HepG2 (cell line): ENCODE data around the gene CAPN8. TPM values are rescaled to one million over a fixed set of nuclear protein-coding genes. Genes with fewer than 3 reads are reported as not detected.

ENCODE experiments used
- ATAC-seq: fragments of 200-7000 bp; cut with Tn5 transposase; 3 replicates; pipeline ENCODE4 v1.9.1; 2020; ENCODE audit warnings: mild to moderate bottlenecking, moderate library complexity
- BruUV-seq: library from RNA; stranded (reverse); fragments of 400-500 nt; replicated peaks from 2 replicates; lab custom pipeline; 2021; lab: Mats Ljungman, UMichigan
- CTCF ChIA-PET: fragments of 300-600 bp; formaldehyde crosslinking; extraction: SDS; loops from one replicate; lab custom pipeline; 2021; ENCODE audit warnings: low total read pairs, inconsistent platforms, low intra/inter-chr PET ratio; lab: Yijun Ruan, JAX
- POLR2A ChIA-PET: fragments of 350-600 bp; sonication (Branson Sonifier 250); formaldehyde crosslinking; loops from one replicate; lab custom pipeline; 2020; ENCODE audit warnings: antibody characterized with exemption, inconsistent platforms; lab: Yijun Ruan, JAX
- DNase-seq: peaks from one replicate; pipeline ENCODE4 v3.0.0-alpha.2; 2015; ENCODE audit warnings: low spot score
- FAIRE-seq: peaks from 3 replicates; lab custom pipeline; 2011; peaks lifted over from hg19 to GRCh38; lab: Jason Lieb, UNC
- H2AFZ ChIP-seq: one replicate; pipeline ENCODE4 v1.6.1; 2011; ENCODE audit warnings: low read length, inconsistent platforms
- H3K27ac ChIP-seq: fragments of 300-600 bp; 3 replicates; pipeline ENCODE4 v1.8.0; 2011; ENCODE audit warnings: mixed run types, mild to moderate bottlenecking, mixed read lengths, low read length, inconsistent platforms; ENCODE audit not compliant: insufficient read depth; ENCODE audit errors: extremely low read length
- H3K27me3 ChIP-seq, 2 experiments: fragments of 200-600 bp in 1 of 2; 2 replicates in 1 of 2; 3 replicates in 1 of 2; pipeline versions ENCODE4 v1.6.0 to v1.8.0; 2011; ENCODE audit warnings: low read length in 2 of 2, mild to moderate bottlenecking in 2 of 2, moderate library complexity in 2 of 2, inconsistent platforms in 1 of 2; ENCODE audit not compliant: insufficient read depth in 2 of 2, control insufficient read depth in 1 of 2
- H3K36me3 ChIP-seq, 2 experiments: fragments of 200-600 bp in 1 of 2; replicated peaks in 1 of 2; 2 replicates in 1 of 2; 3 replicates in 1 of 2; pipeline versions ENCODE4 v1.5.1 to v1.8.0; 2011; ENCODE audit warnings: low read length in 2 of 2, inconsistent platforms in 1 of 2; ENCODE audit not compliant: insufficient read depth in 2 of 2, control insufficient read depth in 1 of 2
- H3K4me1 ChIP-seq: 2 replicates; pipeline ENCODE4 v1.5.1; 2012; ENCODE audit warnings: low read length, inconsistent platforms; ENCODE audit not compliant: insufficient read depth
- H3K4me2 ChIP-seq: 2 replicates; pipeline ENCODE4 v1.6.0; 2011; ENCODE audit warnings: low read depth, low read length, inconsistent platforms
- H3K4me3 ChIP-seq, 3 experiments: fragments of 200-600 bp in 1 of 3; sonication (generic), shearing (Covaris generic) in 1 of 3; replicated peaks in 1 of 3; 2 replicates each; pipeline ENCODE4 v1.5.1; 2011 to 2016; ENCODE audit warnings: low read length in 3 of 3, inconsistent platforms in 2 of 3, low read depth in 2 of 3, mild to moderate bottlenecking in 2 of 3, control low read depth in 1 of 3, mixed read lengths in 1 of 3; ENCODE audit not compliant: insufficient read depth in 1 of 3
- H3K79me2 ChIP-seq: one replicate; pipeline ENCODE4 v1.6.1; 2011; ENCODE audit warnings: low read length, inconsistent platforms; ENCODE audit not compliant: insufficient read depth
- H3K9ac ChIP-seq: 2 replicates; pipeline ENCODE4 v1.6.0; 2011; ENCODE audit warnings: mild to moderate bottlenecking, low read depth, low read length, inconsistent platforms; ENCODE audit not compliant: insufficient read depth
- H3K9me3 ChIP-seq: 2 replicates; pipeline ENCODE4 v1.5.1; 2012; ENCODE audit warnings: mild to moderate bottlenecking, low read length
- H4K20me1 ChIP-seq: 2 replicates; pipeline ENCODE4 v1.6.0; 2011; ENCODE audit warnings: inconsistent platforms, mild to moderate bottlenecking, low read length, moderate library complexity; ENCODE audit not compliant: insufficient read depth
- ATF2 ChIP-seq: sonication (generic); formaldehyde crosslinking; IDR thresholded peaks from 2 replicates; pipeline ENCODE4 v1.4.0; 2020; ENCODE audit warnings: missing genetic modification reagents
- BHLHE40 ChIP-seq: IDR thresholded peaks from 2 replicates; pipeline ENCODE4 v1.6.1; 2011; ENCODE audit warnings: low read length, improper control_type of control experiment
- CHCHD3 ChIP-seq: sonication (generic); formaldehyde crosslinking; IDR thresholded peaks from 2 replicates; pipeline ENCODE4 v1.8.0; 2022; ENCODE audit warnings: mild to moderate bottlenecking, missing genetic modification reagents, moderate library complexity
- E2F5 ChIP-seq: sonication (generic); formaldehyde crosslinking; conservative IDR thresholded peaks from 2 replicates; pipeline ENCODE4 v1.4.0; 2020; ENCODE audit warnings: missing genetic modification reagents
- ETV5 ChIP-seq: IDR thresholded peaks from 2 replicates; pipeline ENCODE4 v1.6.1; 2018; ENCODE audit warnings: missing biosample characterization, missing genetic modification reagents, inconsistent platforms, borderline replicate concordance
- GTF2F1 ChIP-seq: fragments of 150-350 bp; IDR thresholded peaks from 2 replicates; pipeline ENCODE4 v1.6.1; 2014; ENCODE audit warnings: low read length
- KLF12 ChIP-seq: sonication (generic); formaldehyde crosslinking; IDR thresholded peaks from 2 replicates; pipeline ENCODE4 v1.4.0; 2020; ENCODE audit warnings: missing genetic modification reagents, borderline replicate concordance
- MIER2 ChIP-seq: IDR thresholded peaks from 2 replicates; pipeline ENCODE4 v1.6.1; 2016; ENCODE audit warnings: missing biosample characterization, missing genetic modification reagents
- NFYB ChIP-seq: sonication (generic); formaldehyde crosslinking; IDR thresholded peaks from 2 replicates; pipeline ENCODE4 v1.4.0; 2020; ENCODE audit warnings: missing genetic modification reagents
- PPARG ChIP-seq: conservative IDR thresholded peaks from 2 replicates; pipeline ENCODE4 v1.6.1; 2016; ENCODE audit warnings: missing biosample characterization, missing genetic modification reagents
- RCOR2 ChIP-seq: IDR thresholded peaks from 2 replicates; pipeline ENCODE4 v1.6.1; 2016; ENCODE audit warnings: missing biosample characterization, missing genetic modification reagents
- ZFP82 ChIP-seq: sonication (generic); formaldehyde crosslinking; IDR thresholded peaks from 2 replicates; pipeline ENCODE4 v1.5.1; 2020; ENCODE audit warnings: mild to moderate bottlenecking, missing genetic modification reagents, borderline replicate concordance
- ZHX1 ChIP-seq: sonication (generic); formaldehyde crosslinking; IDR thresholded peaks from 2 replicates; pipeline ENCODE4 v1.8.1; 2022; ENCODE audit warnings: low read depth, mild to moderate bottlenecking, missing genetic modification reagents
- ZNF18 ChIP-seq: sonication (generic); formaldehyde crosslinking; IDR thresholded peaks from 2 replicates; pipeline ENCODE4 v1.8.0; 2022; ENCODE audit warnings: mild to moderate bottlenecking, missing genetic modification reagents; ENCODE audit not compliant: insufficient replicate concordance
- ZNF335 ChIP-seq: sonication (generic); formaldehyde crosslinking; IDR thresholded peaks from 2 replicates; pipeline ENCODE4 v1.4.0; 2020; ENCODE audit warnings: missing genetic modification reagents
- ZNF431 ChIP-seq: sonication (generic); formaldehyde crosslinking; IDR thresholded peaks from 2 replicates; pipeline ENCODE4 v1.9.0; 2022; ENCODE audit warnings: missing genetic modification reagents, low read depth, mild to moderate bottlenecking, borderline replicate concordance
- ZNF720 ChIP-seq: sonication (generic); formaldehyde crosslinking; IDR thresholded peaks from 2 replicates; pipeline ENCODE4 v1.4.0; 2020; ENCODE audit warnings: missing genetic modification reagents
- ZNF780A ChIP-seq: sonication (generic); formaldehyde crosslinking; IDR thresholded peaks from 2 replicates; pipeline ENCODE4 v1.8.0; 2022; ENCODE audit warnings: mild to moderate bottlenecking, missing genetic modification reagents, moderate library complexity
- WGBS: methylation state at CpG from one replicate; pipeline ENCODE4 v1.1.6; 2017; ENCODE audit warnings: low lambda C conversion rate; 5-methylcytosine and 5-hydroxymethylcytosine counted together
- in situ Hi-C: cut with HindIII; loops from 2 replicates; pipeline ENCODE4 v1.10.0; 2017; ENCODE audit warnings: low pct_unique_long_range_greater_than_20kb; ENCODE audit not compliant: extremely low pct_ligation_motif_present
- intact Hi-C: fragments of 100-400 bp; cut with micrococcal nuclease; formaldehyde crosslinking; loops from one replicate; pipeline ENCODE4 v1.10.0; 2022; ENCODE audit not compliant: unreplicated experiment
- polyA plus RNA-seq, 8 experiments: library from polyadenylated mRNA; depleted of rRNA in 3 of 8; stranded (reverse) in 7 of 8; unstranded in 1 of 8; fragments of >200 nt; fragmentation: Illumina TruSeq in 4 of 8; extraction: Trizol in 4 of 8; gene quantifications; 2 replicates each; pipeline versions ENCODE4 v1.2.1 to v1.2.3, GENCODE V29; 2011 to 2016; ENCODE audit warnings: low read depth in 4 of 8, missing spikeins in 1 of 8, mixed read lengths in 1 of 8; ENCODE audit not compliant: insufficient read depth in 1 of 8
- total RNA-seq, 5 experiments: library from RNA; depleted of rRNA; stranded (reverse); fragments of >200 nt; fragmentation: Illumina TruSeq; extraction: Trizol; gene quantifications; 2 replicates each; pipeline ENCODE4 v1.2.3, GENCODE V29; 2016; ENCODE audit warnings: low read depth in 1 of 5

Gene CAPN8
- total and polyA plus RNA-seq, 2 of the 13 experiments (the other 11 are each of a cell fraction or from before 2014, with no cell fraction given) = 0.20 to 0.25 TPM

GRCh38 chr1:223609066-223609465, 56.4 kb downstream of the CAPN8 start:
- Histone ChIP-seq H4K20me1 (no peaks in the 10 kb centered on the region), H3K27ac (no peak overlapping the region), H3K4me1 (no peaks in the 10 kb centered on the region), H2AFZ (no peak overlapping the region), H3K9ac (no peak overlapping the region), H3K79me2 (no peaks in the 10 kb centered on the region), H3K27me3 (no peaks in the 10 kb centered on the region), H3K4me2 (no peak overlapping the region), H3K4me3 (no peak overlapping the region), H3K36me3 (no peaks in the 10 kb centered on the region), H3K9me3 (no peaks in the 10 kb centered on the region)
- ChIA-PET CTCF (interaction anchor here (0.8 kb wide), 1 partner anchor 52 kb away, joined by 3 read pairs; no protein-coding TSS in a partner anchor), POLR2A (no interaction called here)
- WGBS = 77% methylated on average over 9 of the region's 14 CpGs
- no peak for FAIRE-seq
- no peak for ATAC-seq
- no TSS peak for BruUV-seq
- TF ChIP-seq GTF2F1 (no peak), ZNF335 (no peak), ZNF431 (CRISPR knock-in tag) (no peak), ZNF720 (no peak), NFYB (CRISPR knock-in tag) (no peak), MIER2 (CRISPR knock-in tag) (no peak), KLF12 (CRISPR knock-in tag) (no peak), RCOR2 (CRISPR knock-in tag) (no peak), CHCHD3 (CRISPR knock-in tag) (no peak), ATF2 (CRISPR knock-in tag) (no peak), ZFP82 (CRISPR knock-in tag) (no peak), ZNF18 (no peak), PPARG (CRISPR knock-in tag) (no peak), ETV5 (CRISPR knock-in tag) (no peak), ZHX1 (no peak), E2F5 (CRISPR knock-in tag) (no peak), BHLHE40 (no peak), ZNF780A (CRISPR knock-in tag) (no peak)
- intact Hi-C loops = no loop called here
- in situ Hi-C loops = no loop called here
- no peak for DNase-seq
